GM19463 (cell line): Measurements from ENCODE around the gene ZNHIT6.
A peak's percentile ranks its signal among the peaks of the same experiment; 100 is the strongest.
"Not testable (repeated sequence)": the region's sequence is repeated elsewhere in the genome, so short reads cannot be mapped to it uniquely, and the experiment has no call there.

Experiments used
- ATAC-seq: cut with Tn5 transposase; IDR thresholded peaks from one replicate; pipeline ENCODE4 v1.9.1; 2021; ENCODE audit warnings: mild to moderate bottlenecking, moderate library complexity; ENCODE audit not compliant: unreplicated experiment

The ZNHIT6 gene

DNA sequence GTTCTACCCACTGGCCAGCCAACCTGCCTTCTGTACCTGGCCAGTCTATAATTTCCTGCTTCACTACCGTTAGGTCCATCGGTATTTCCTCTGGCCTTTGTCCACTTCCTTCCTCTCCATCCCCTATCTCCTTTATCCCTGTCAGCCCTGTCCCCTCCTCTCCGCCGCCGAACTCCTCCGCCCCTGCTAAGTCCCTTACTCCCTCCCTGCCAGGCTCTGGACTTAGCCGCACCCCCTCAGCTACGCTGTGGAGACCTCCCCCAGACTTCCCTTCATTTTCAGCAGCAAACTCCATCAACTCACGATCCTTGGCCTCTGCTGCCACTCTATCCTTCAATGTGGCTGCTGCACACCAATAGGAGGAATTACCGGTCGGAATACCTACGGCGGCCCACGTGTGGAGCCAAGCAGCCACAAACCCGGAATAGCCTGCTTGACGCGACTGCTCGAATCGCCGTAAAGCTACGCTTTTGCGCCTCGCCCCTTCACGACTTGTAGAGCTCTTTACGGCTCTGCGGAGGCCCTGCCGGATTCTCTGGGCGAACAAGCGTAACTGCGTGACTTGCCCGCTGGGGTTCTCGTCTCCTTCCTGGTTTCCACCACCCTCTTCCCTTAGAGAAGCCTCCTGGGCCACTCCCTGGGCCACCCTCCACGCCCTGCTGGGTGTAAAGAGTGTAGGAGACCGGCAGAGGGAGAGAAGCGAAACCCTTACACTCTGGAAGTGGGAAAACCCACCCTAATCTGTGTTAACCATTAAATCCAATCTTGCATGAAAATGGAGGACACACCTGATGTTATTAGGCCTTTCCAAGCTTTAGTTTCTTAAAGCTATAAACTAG lies at the start of gene ZNHIT6:
Gene ZNHIT6 (minus strand): TSS at position 444 of the 839 bp plus-strand sequence. CDS start 149 bp downstream, at position 295.
- ATAC-seq: peak; percentile 86

- ATAC-seq: no peak
These were observed 48.6 kb upstream of the ZNHIT6 start for GRCh38 chr1:85756864-85757263.

DNA sequence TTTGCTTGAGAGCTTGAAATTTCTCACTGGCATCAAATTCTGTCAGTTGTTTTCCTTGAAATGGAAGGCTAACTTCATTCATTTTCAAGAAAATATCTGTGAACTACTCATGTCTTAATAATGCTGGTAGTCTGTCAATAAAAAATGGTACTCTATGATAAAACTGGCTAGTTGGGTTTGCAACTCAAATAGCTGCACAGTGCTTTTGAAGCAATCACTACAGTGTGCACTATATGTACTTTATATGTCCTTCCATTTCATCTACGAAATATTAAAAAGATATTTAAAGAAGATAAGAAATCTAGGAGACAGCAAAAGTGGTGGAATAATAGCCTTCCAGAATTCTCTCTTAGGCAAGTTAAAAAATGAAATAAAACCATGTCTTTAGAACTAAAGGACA lies 39.9 kb upstream of the ZNHIT6 start:
- ATAC-seq: no peak

DNA sequence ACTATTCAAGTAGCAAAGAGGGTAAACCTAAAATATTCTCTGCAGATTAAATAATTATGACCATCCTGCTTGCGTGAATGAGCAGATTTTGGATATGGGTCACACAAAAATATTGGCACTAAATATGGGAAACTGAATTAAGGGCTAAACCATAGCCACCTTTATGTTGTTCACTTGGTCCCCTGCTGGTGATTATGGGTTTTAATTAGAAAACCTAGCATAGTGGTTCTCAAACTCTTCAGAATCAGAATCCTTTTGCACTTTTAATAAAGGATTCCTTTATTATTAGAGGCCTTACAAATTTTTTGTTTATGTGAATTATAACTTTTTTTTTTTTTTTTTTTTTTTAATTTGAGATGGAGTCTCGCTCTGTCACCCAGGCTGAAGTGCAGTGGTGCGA lies 38.5 kb upstream of the ZNHIT6 start:
- no peak for ATAC-seq

DNA sequence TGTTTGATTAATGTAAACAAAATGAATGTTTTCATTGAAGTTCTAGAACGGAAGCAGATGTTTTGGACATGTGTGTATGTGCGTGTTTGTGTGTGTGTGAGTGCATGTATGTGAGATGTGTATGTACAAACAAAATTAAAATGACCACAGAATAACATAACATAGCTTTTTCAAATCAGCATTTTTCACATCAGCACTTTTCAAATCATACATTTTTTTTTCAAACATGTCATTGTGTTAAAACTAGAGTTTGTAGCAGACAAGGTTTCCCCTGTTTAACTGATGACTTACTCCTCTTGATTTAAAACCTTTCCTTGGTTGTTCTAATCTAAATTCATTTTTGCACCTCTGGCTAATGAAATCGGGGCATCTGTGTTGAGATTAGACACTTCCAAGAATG lies 35.6 kb upstream of the ZNHIT6 start:
- no peak for ATAC-seq

GRCh38 chr1:85734931-85735330 lies 26.7 kb upstream of the ZNHIT6 start:
- no peak for ATAC-seq

DNA sequence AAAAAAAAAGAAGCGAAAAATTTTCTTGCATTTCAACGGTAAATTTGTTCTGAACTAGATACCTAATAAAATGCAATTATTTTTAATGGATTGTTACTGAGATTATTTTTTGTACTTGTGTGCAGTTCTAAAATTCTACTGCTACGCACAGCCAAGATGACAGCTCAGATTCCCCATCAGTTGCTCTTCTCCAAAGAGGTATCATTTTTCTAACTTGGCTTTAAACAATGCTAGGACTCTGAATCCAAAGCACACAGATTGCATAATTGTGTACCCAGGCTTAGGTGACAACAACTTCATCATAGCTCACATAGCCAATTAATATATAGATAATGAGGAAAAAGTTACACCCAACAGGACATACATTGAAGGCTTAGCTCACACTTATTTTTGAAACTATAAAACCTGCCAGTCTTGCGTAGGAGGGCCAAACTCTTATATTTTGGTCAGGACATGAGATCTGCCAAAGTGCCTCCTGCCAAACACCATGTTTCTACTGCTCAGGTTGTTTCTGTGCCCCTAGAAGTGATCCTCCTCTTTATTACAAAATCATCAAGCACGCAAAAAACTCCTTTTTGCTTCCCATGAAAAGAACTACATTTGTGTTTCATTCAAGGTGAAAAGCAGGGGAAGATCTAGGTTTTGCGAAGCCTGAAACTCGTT lies 10.6 kb upstream of the ZNHIT6 start:
- no peak for ATAC-seq

DNA sequence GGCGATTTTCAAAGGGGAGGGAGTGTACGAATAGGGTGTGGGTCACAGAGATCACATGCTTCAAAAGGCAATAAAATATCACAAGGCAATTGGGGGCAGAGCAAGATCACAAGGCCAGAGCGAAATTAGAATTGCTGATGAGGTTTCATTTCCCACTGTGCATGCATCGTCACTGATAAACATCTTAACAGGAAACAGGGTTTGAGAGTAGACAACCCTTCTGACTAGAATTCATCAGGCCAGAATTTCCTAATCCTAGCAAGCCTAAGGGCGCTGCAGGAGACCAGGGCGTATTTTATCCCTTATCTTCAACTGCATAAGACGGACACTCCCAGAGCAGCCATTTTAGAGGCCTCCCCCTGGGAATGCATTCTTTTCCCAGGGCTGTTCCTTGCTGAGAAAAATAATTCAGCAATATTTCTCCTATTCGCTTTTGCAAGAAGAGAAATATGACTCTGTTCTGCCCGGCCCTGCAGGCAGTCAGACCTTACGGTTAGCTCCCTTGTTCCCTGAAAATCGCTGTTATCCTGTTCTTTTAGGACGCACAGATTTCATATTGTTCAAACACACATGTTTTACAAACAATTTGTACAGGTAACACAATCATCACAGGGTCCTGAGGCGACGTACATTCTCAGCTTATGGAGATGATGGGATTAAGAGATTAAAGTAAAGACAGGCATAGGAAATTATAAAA lies 6.3 kb upstream of the ZNHIT6 start:
- not testable (repeated sequence) for ATAC-seq

DNA sequence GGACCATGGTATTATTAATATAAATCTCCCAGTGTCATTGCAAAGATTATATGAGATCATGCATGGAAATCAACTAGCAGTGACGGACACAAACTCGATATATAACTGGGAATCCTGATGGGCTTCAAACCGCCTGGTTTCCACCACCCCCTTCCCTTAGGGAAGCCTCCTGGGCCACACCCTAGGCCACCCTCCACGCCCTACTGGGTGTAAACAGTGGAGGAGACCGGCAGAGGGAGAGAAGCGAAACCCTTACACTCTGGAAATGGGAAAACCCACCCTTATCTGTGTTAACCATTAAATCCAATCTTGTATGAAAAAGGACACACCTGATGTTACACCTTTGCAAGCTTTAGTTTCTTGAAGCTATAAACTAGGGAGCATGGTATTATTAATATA lies 595 bp upstream of the ZNHIT6 start:
- ATAC-seq: no peak

DNA sequence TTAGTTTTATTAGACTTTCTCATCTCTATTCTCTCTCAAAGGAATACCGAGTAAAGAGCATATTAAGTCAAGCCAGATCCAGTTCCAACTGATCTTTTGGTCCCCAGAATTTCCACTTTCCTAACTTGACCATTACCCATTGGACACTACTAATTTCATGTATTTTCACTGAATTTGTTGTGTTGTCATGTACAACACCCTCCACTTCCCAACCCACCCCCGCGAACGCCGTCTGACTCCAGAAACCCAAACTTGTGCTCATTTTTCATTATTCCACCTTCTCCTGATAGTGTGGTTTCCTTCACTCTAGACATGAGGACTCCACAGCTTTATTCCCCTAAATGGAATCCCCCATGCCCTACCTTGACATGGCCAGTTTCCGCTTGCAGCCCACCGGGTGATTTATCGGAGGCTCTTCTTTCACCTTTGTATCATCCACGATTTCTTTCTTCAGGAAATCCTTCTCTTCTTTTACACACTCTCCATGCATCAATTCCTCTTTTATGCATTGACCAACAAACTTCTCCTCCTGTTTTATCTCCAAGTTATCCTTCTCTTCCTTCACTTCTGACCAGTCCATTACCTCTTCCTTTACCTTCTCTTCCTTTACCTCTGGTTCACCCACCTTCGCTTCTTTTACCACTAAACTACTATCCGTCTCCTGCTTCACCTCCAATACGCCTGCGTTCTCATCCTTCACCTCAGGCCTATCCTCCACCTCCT lies 805 bp downstream of the ZNHIT6 start:
- peak; percentile 16 for ATAC-seq

GRCh38 chr1:85705940-85706339 lies 2.3 kb downstream of the ZNHIT6 start:
- no peak for ATAC-seq

- no peak for ATAC-seq
These were observed 7.8 kb downstream of the ZNHIT6 start for GRCh38 chr1:85700422-85700821.

DNA sequence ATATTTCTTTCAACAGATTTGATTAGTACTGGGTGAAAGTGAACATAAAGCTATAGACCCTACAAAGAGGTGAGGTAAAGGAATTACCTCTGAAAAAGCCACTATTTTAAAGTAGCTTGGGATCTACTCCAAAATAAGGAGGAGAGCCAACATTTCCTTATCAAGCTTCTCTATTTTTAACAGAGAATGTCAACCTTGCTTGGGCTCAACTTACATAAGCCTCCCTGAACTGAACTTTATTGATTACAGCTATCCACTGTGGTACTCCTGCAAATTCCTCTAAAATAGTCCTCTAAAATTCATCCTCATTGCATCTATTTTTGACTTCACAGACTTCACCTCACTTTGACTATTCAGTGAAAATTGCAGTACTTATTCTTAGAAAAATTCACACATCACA lies 10.3 kb downstream of the ZNHIT6 start:
- ATAC-seq: no peak

- ATAC-seq: no peak
These were observed 15.4 kb downstream of the ZNHIT6 start for GRCh38 chr1:85692730-85693314.

- ATAC-seq: no peak
These were observed 18.3 kb downstream of the ZNHIT6 start for GRCh38 chr1:85689775-85690404.

GRCh38 chr1:85683292-85684025 lies 24.8 kb downstream of the ZNHIT6 start:
- no peak for ATAC-seq

- no peak for ATAC-seq
These were observed 27.1 kb downstream of the ZNHIT6 start for GRCh38 chr1:85681087-85681486.

DNA sequence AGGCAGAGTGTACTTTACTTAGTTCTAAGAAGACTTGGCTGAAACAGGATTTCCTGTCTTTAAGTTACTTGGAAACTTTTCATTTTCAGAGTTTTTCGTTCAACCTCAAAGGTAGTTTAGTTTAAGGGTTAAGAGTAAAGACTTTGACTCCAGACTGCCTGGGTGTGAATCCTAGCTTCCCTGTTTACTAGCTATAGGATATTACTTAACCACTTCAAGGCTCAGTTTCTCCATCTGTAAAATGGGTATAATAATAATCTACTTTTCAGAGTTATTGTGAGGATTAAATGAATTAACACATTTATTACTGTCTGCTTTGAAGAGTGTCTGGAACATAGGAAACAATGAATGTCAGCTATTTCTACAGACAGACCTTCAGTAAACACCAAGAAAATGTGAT lies 30.0 kb downstream of the ZNHIT6 start:
- no peak for ATAC-seq

- no peak for ATAC-seq
These were observed 30.6 kb downstream of the ZNHIT6 start for GRCh38 chr1:85677656-85678055.
